Vagina (tissue), 2 donors: ENCODE measurements around the gene PLPPR5.

Experiments used
- POLR2AphosphoS5 ChIP-seq, 2 donors: sonication (generic); formaldehyde crosslinking; IDR thresholded peaks; one replicate each; pipeline ENCODE4 v1.9.0; 2017; ENCODE audit warnings: antibody characterized with exemption in 2 of 2, mild to moderate bottlenecking in 2 of 2, low read depth in 1 of 2; ENCODE audit not compliant: insufficient read depth in 1 of 2
- TF ChIP-seq, protein P1 (sequence below), 3 experiments: fragments of 450-650 bp in 2 of 3; fragments of 200-600 bp in 1 of 3; sonication (generic) in 1 of 3; IDR thresholded peaks; one replicate each; pipeline ENCODE4 v1.5.1; 2017 to 2019; ENCODE audit warnings: antibody characterized with exemption in 3 of 3, mild to moderate bottlenecking in 2 of 3, moderate library complexity in 2 of 3

DNA sequence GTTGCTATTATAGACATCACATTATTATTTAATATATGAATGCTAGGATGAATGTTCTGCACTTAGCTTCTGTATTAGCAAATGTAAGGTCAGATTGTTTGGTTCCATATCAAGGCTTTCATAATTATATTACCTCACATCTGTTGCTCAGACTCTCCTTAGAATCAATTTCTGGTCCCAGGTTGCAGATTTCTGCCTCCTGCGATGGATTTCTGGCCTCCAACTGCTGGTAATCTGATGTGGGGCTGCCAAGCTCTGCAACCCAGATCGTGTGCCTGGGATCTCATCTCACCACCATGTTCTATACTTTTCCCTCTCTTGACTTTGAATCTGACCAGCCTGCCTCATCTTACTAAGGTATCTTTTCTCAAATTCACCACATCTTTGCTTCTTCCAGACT, 25.2 kb downstream of the PLPPR5 start:
- TF ChIP-seq POLR2AphosphoS5 (IDR thresholded peaks at IDR 0.05; ENCODE audit: insufficient read depth in 1 of 2, low read depth in 1 of 2): no peak
- TF ChIP-seq, protein P1, sequence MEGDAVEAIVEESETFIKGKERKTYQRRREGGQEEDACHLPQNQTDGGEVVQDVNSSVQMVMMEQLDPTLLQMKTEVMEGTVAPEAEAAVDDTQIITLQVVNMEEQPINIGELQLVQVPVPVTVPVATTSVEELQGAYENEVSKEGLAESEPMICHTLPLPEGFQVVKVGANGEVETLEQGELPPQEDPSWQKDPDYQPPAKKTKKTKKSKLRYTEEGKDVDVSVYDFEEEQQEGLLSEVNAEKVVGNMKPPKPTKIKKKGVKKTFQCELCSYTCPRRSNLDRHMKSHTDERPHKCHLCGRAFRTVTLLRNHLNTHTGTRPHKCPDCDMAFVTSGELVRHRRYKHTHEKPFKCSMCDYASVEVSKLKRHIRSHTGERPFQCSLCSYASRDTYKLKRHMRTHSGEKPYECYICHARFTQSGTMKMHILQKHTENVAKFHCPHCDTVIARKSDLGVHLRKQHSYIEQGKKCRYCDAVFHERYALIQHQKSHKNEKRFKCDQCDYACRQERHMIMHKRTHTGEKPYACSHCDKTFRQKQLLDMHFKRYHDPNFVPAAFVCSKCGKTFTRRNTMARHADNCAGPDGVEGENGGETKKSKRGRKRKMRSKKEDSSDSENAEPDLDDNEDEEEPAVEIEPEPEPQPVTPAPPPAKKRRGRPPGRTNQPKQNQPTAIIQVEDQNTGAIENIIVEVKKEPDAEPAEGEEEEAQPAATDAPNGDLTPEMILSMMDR (IDR thresholded peaks at IDR 0.05): no peak
